ENCODE results near the gene OR2L5. TPM values are rescaled to one million over a fixed set of nuclear protein-coding genes. Genes with fewer than 3 reads are reported as not detected.

The OR2L5 gene
- polyA plus RNA-seq, 2 of the 4 experiments (the other 2 are of a cell fraction), result not detected

DNA sequence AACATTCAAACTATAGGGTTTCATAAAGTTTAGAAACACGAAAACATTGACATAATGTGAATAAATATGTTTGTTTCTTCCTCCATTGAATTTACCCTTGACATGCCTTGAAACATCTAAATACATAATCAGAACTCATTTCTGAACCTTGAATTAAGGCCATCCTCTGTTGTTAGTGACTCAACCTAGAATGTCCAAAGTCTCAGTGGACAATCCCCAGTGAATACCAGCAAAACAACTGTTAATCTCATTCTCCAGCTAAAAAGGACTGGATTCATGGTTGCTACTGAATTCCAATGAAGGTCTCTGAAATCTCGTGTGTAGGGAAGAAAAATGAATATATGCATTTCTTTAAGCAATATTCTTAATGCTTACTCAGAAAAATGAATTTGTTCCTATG is 16.3 kb downstream of the OR2L5 start, which contains the start of gene OR2L2:
TSS of gene OR2L2 (plus strand) at position 301 of the 400 bp plus-strand sequence. CDS start 8,198 bp downstream, outside the sequence.
- POLR2A ChIA-PET, result no interaction called here
- ATAC-seq (no peak), DNase-seq (ENCODE audit: low read depth in 1 of 2, low spot score in 1 of 2) (no peak), FAIRE-seq (no peak)
- peaks cover 10% of the 10 kb centered on the region; the same call in 1 of the 3 replicates for H3K9me3 ChIP-seq
- no peak within 1 kb of the TSS for H3K4me3 ChIP-seq
- no peaks in the 10 kb centered on the region for H3K4me1 ChIP-seq
- no peak for TF ChIP-seq ZNF302 (CRISPR knock-in tag; IDR thresholded peaks at IDR 0.05)
- no peak for TF ChIP-seq RAD21 (conservative IDR thresholded peaks at IDR 0.05 in 1 of 2, IDR thresholded peaks at IDR 0.05 in 1 of 2)
- no peak for TF ChIP-seq KDM1A (IDR thresholded peaks at IDR 0.05; ENCODE audit: low read depth)
- no peak for TF ChIP-seq CBX2 (IDR thresholded peaks at IDR 0.05; ENCODE audit: borderline replicate concordance, low read depth)
- TF ChIP-seq, protein P1, sequence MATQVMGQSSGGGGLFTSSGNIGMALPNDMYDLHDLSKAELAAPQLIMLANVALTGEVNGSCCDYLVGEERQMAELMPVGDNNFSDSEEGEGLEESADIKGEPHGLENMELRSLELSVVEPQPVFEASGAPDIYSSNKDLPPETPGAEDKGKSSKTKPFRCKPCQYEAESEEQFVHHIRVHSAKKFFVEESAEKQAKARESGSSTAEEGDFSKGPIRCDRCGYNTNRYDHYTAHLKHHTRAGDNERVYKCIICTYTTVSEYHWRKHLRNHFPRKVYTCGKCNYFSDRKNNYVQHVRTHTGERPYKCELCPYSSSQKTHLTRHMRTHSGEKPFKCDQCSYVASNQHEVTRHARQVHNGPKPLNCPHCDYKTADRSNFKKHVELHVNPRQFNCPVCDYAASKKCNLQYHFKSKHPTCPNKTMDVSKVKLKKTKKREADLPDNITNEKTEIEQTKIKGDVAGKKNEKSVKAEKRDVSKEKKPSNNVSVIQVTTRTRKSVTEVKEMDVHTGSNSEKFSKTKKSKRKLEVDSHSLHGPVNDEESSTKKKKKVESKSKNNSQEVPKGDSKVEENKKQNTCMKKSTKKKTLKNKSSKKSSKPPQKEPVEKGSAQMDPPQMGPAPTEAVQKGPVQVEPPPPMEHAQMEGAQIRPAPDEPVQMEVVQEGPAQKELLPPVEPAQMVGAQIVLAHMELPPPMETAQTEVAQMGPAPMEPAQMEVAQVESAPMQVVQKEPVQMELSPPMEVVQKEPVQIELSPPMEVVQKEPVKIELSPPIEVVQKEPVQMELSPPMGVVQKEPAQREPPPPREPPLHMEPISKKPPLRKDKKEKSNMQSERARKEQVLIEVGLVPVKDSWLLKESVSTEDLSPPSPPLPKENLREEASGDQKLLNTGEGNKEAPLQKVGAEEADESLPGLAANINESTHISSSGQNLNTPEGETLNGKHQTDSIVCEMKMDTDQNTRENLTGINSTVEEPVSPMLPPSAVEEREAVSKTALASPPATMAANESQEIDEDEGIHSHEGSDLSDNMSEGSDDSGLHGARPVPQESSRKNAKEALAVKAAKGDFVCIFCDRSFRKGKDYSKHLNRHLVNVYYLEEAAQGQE (IDR thresholded peaks at IDR 0.05), result no peak
- no peak for TF ChIP-seq HOXA7 (CRISPR knock-in tag; IDR thresholded peaks at IDR 0.05)
- TF ChIP-seq RFX5 (IDR thresholded peaks at IDR 0.05), result no peak
- TF ChIP-seq, protein P2, sequence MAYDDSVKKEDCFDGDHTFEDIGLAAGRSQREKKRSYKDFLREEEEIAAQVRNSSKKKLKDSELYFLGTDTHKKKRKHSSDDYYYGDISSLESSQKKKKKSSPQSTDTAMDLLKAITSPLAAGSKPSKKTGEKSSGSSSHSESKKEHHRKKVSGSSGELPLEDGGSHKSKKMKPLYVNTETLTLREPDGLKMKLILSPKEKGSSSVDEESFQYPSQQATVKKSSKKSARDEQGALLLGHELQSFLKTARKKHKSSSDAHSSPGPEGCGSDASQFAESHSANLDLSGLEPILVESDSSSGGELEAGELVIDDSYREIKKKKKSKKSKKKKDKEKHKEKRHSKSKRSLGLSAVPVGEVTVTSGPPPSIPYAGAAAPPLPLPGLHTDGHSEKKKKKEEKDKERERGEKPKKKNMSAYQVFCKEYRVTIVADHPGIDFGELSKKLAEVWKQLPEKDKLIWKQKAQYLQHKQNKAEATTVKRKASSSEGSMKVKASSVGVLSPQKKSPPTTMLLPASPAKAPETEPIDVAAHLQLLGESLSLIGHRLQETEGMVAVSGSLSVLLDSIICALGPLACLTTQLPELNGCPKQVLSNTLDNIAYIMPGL (CRISPR knock-in tag; IDR thresholded peaks at IDR 0.05; ENCODE audit: borderline replicate concordance), result no peak
- TF ChIP-seq JUN (IDR thresholded peaks at IDR 0.05), result no peak
- no peak for TF ChIP-seq EP300 (IDR thresholded peaks at IDR 0.05)
- TF ChIP-seq BCL3 (IDR thresholded peaks at IDR 0.05), result no peak
- TF ChIP-seq MYC (IDR thresholded peaks at IDR 0.05; ENCODE audit: borderline replicate concordance, low read length), result no peak
- no peak for TF ChIP-seq RARB (CRISPR knock-in tag; IDR thresholded peaks at IDR 0.05)
- TF ChIP-seq FOSL2 (IDR thresholded peaks at IDR 0.05), result no peak
- TF ChIP-seq FOSL2 (CRISPR knock-in tag; IDR thresholded peaks at IDR 0.05), result no peak
- no peak for TF ChIP-seq HDAC2 (IDR thresholded peaks at IDR 0.05)
- no peak for TF ChIP-seq MAFK (IDR thresholded peaks at IDR 0.05; ENCODE audit: partially characterized antibody)
- no peak for TF ChIP-seq KDM5A (IDR thresholded peaks at IDR 0.05)
- no peak for TF ChIP-seq CHD2 (IDR thresholded peaks at IDR 0.05; ENCODE audit: low read length, partially characterized antibody)
- no peak for TF ChIP-seq TFCP2L1 (CRISPR knock-in tag; IDR thresholded peaks at IDR 0.05)
- no peak for TF ChIP-seq BHLHE40 (IDR thresholded peaks at IDR 0.05; ENCODE audit: low read depth, low read length)
- CTCF ChIA-PET, result no interaction called here
- 2% methylated on average over 2 of the region's 2 CpGs for WGBS (ENCODE audit: missing lambda C conversion rate)
- H3K27ac ChIP-seq, result no peak within 1 kb of the TSS
- no peak within 1 kb of the TSS for H3K4me2 ChIP-seq

DNA sequence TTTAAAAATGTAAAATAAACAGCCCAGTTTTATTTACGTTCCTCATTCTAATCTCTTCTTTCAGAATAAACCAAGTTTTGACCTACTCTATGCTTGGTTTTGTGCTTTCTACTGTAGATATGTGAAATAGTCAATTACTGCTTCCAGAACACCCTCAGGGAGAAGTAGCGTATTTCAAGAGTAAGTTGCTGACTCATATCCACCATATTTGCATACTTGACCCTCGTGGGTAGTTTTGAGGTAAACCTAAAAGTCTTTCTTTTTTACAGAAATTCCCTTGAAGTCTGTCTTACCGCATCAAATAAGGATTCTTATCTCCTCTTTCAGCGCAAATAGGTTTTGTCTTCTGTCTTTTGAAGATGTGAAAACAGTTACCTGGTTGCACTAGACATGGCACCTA is 31.7 kb downstream of the OR2L5 start:
- CTCF ChIA-PET, result interaction anchor here (0.6 kb wide), 1 partner anchor 993 kb away, joined by 3 read pairs; no protein-coding TSS in a partner anchor
- Histone ChIP-seq H3K4me1 (no peaks in the 10 kb centered on the region), H3K9me3 (0 out of 3 replicates have a peak, but pooled peaks cover 4% of the 10 kb centered on the region), H3K27ac (no peak overlapping the region), H3K4me2 (no peak overlapping the region), H3K4me3 (no peak overlapping the region)
- WGBS (ENCODE audit: missing lambda C conversion rate), result 7% methylated on average over 5 of the region's 5 CpGs
- POLR2A ChIA-PET, result no interaction called here
- DNase-seq (ENCODE audit: low read depth in 1 of 2, low spot score in 1 of 2) (no peak), ATAC-seq (no peak), FAIRE-seq (no peak)
- no peak for TF ChIP-seq FOSL2 (IDR thresholded peaks at IDR 0.05)
- TF ChIP-seq FOSL2 (CRISPR knock-in tag; IDR thresholded peaks at IDR 0.05), result no peak
- no peak for TF ChIP-seq CBX8 (IDR thresholded peaks at IDR 0.05)
- no peak for TF ChIP-seq EHF (CRISPR knock-in tag; IDR thresholded peaks at IDR 0.05)
- TF ChIP-seq, protein P3, sequence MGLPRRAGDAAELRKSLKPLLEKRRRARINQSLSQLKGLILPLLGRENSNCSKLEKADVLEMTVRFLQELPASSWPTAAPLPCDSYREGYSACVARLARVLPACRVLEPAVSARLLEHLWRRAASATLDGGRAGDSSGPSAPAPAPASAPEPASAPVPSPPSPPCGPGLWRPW (IDR thresholded peaks at IDR 0.05), result no peak
- no peak for TF ChIP-seq RNF2 (IDR thresholded peaks at IDR 0.05; ENCODE audit: borderline replicate concordance, low read depth)
- TF ChIP-seq HOXB13 (CRISPR knock-in tag; IDR thresholded peaks at IDR 0.05; ENCODE audit: low read depth), result no peak
- TF ChIP-seq MAFK (IDR thresholded peaks at IDR 0.05; ENCODE audit: partially characterized antibody), result no peak
- no peak for TF ChIP-seq MAZ (IDR thresholded peaks at IDR 0.05; ENCODE audit: borderline replicate concordance, low read depth, low read length)
- TF ChIP-seq, protein P4, sequence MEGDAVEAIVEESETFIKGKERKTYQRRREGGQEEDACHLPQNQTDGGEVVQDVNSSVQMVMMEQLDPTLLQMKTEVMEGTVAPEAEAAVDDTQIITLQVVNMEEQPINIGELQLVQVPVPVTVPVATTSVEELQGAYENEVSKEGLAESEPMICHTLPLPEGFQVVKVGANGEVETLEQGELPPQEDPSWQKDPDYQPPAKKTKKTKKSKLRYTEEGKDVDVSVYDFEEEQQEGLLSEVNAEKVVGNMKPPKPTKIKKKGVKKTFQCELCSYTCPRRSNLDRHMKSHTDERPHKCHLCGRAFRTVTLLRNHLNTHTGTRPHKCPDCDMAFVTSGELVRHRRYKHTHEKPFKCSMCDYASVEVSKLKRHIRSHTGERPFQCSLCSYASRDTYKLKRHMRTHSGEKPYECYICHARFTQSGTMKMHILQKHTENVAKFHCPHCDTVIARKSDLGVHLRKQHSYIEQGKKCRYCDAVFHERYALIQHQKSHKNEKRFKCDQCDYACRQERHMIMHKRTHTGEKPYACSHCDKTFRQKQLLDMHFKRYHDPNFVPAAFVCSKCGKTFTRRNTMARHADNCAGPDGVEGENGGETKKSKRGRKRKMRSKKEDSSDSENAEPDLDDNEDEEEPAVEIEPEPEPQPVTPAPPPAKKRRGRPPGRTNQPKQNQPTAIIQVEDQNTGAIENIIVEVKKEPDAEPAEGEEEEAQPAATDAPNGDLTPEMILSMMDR (IDR thresholded peaks at IDR 0.05), result no peak
- no peak for TF ChIP-seq FOSB (CRISPR knock-in tag; IDR thresholded peaks at IDR 0.05)
- TF ChIP-seq RCOR1 (IDR thresholded peaks at IDR 0.05; ENCODE audit: low read depth, low read length), result no peak
- TF ChIP-seq RFX5 (IDR thresholded peaks at IDR 0.05), result no peak
